Measurements from ENCODE around the gene SV2B.

SV2B gene

GRCh38 chr15:91231703-91232102, 131.6 kb downstream of the SV2B start:
- no peaks in the 10 kb centered on the region for H3K36me3 Mint-ChIP-seq (ENCODE audit: low read depth)
- H3K27me3 Mint-ChIP-seq: peaks cover 45% of the 10 kb centered on the region
- no peak overlapping the region for H3K4me3 Mint-ChIP-seq
- H3K4me1 Mint-ChIP-seq (ENCODE audit: low read depth): no peaks in the 10 kb centered on the region
- no peak for DNase-seq
- H3K9me3 Mint-ChIP-seq: no peaks in the 10 kb centered on the region
- no peak overlapping the region for H3K27ac Mint-ChIP-seq

- no peaks in the 10 kb centered on the region for H3K4me1 Mint-ChIP-seq (ENCODE audit: low read depth)
- H3K4me3 Mint-ChIP-seq: no peak overlapping the region
- no peaks in the 10 kb centered on the region for H3K9me3 Mint-ChIP-seq
- H3K36me3 Mint-ChIP-seq (ENCODE audit: low read depth): no peaks in the 10 kb centered on the region
- H3K27me3 Mint-ChIP-seq: peaks cover 47% of the 10 kb centered on the region
- no peak overlapping the region for H3K27ac Mint-ChIP-seq
- DNase-seq: no peak
Measured at GRCh38 chr15:91234759-91235158, 134.7 kb downstream of the SV2B start.

GRCh38 chr15:91235376-91235775, 135.3 kb downstream of the SV2B start:
- H3K9me3 Mint-ChIP-seq: no peaks in the 10 kb centered on the region

GRCh38 chr15:91237445-91237844, 137.4 kb downstream of the SV2B start:
- Mint-ChIP-seq H3K36me3 (ENCODE audit: low read depth) (no peaks in the 10 kb centered on the region), H3K27ac (no peak overlapping the region), H3K9me3 (no peaks in the 10 kb centered on the region), H3K27me3 (peaks cover 43% of the 10 kb centered on the region), H3K4me1 (ENCODE audit: low read depth) (no peaks in the 10 kb centered on the region), H3K4me3 (no peak overlapping the region)
- no peak for DNase-seq

More at GRCh38 chr15:91235376-91235775, 135.3 kb downstream of the SV2B start:
- no peak for DNase-seq
- Mint-ChIP-seq H3K27ac (no peak overlapping the region), H3K4me3 (no peak overlapping the region), H3K36me3 (ENCODE audit: low read depth) (no peaks in the 10 kb centered on the region), H3K4me1 (ENCODE audit: low read depth) (no peaks in the 10 kb centered on the region), H3K27me3 (peaks cover 49% of the 10 kb centered on the region)

- Mint-ChIP-seq H3K4me3 (no peak overlapping the region), H3K27ac (no peak overlapping the region), H3K36me3 (ENCODE audit: low read depth) (no peaks in the 10 kb centered on the region), H3K9me3 (no peaks in the 10 kb centered on the region), H3K27me3 (peaks cover 33% of the 10 kb centered on the region), H3K4me1 (ENCODE audit: low read depth) (no peaks in the 10 kb centered on the region)
- DNase-seq: no peak
Measured at GRCh38 chr15:91238644-91239425, 138.8 kb downstream of the SV2B start.

GRCh38 chr15:91243826-91244225, 143.8 kb downstream of the SV2B start:
- Mint-ChIP-seq H3K4me1 (ENCODE audit: low read depth) (no peaks in the 10 kb centered on the region), H3K4me3 (no peak overlapping the region), H3K27ac (no peak overlapping the region), H3K27me3 (peaks cover 6% of the 10 kb centered on the region), H3K9me3 (no peaks in the 10 kb centered on the region), H3K36me3 (ENCODE audit: low read depth) (no peaks in the 10 kb centered on the region)
- DNase-seq: no peak

- H3K27ac Mint-ChIP-seq: no peak overlapping the region
- H3K4me1 Mint-ChIP-seq (ENCODE audit: low read depth): no peaks in the 10 kb centered on the region
- no peaks in the 10 kb centered on the region for H3K36me3 Mint-ChIP-seq (ENCODE audit: low read depth)
- H3K4me3 Mint-ChIP-seq: no peak overlapping the region
- H3K27me3 Mint-ChIP-seq: peaks cover 3% of the 10 kb centered on the region
- H3K9me3 Mint-ChIP-seq: no peaks in the 10 kb centered on the region
- DNase-seq: no peak
Measured at GRCh38 chr15:91244919-91245318, 144.9 kb downstream of the SV2B start.

- Mint-ChIP-seq H3K4me1 (ENCODE audit: low read depth) (no peaks in the 10 kb centered on the region), H3K4me3 (no peak overlapping the region), H3K9me3 (no peaks in the 10 kb centered on the region), H3K36me3 (ENCODE audit: low read depth) (no peaks in the 10 kb centered on the region), H3K27me3 (peaks cover 8% of the 10 kb centered on the region), H3K27ac (no peak overlapping the region)
- no peak for DNase-seq
Measured at GRCh38 chr15:91246998-91247397, 146.9 kb downstream of the SV2B start.

- H3K27me3 Mint-ChIP-seq: peaks cover 11% of the 10 kb centered on the region
- no peaks in the 10 kb centered on the region for H3K9me3 Mint-ChIP-seq
- no peak overlapping the region for H3K4me3 Mint-ChIP-seq
- H3K27ac Mint-ChIP-seq: no peak overlapping the region
- no peaks in the 10 kb centered on the region for H3K4me1 Mint-ChIP-seq (ENCODE audit: low read depth)
- H3K36me3 Mint-ChIP-seq (ENCODE audit: low read depth): no peaks in the 10 kb centered on the region
- DNase-seq: no peak
Measured at GRCh38 chr15:91249591-91249990, 149.5 kb downstream of the SV2B start.

GRCh38 chr15:91252322-91252721, 152.3 kb downstream of the SV2B start:
- no peaks in the 10 kb centered on the region for H3K9me3 Mint-ChIP-seq

GRCh38 chr15:91252756-91253155, 152.7 kb downstream of the SV2B start:
- peaks cover 17% of the 10 kb centered on the region for H3K27me3 Mint-ChIP-seq
- no peak overlapping the region for H3K4me3 Mint-ChIP-seq

More at GRCh38 chr15:91252322-91252721, 152.3 kb downstream of the SV2B start:
- H3K27me3 Mint-ChIP-seq: peaks cover 13% of the 10 kb centered on the region
- H3K36me3 Mint-ChIP-seq (ENCODE audit: low read depth): no peaks in the 10 kb centered on the region
- H3K27ac Mint-ChIP-seq: no peak overlapping the region
- no peaks in the 10 kb centered on the region for H3K4me1 Mint-ChIP-seq (ENCODE audit: low read depth)
- H3K4me3 Mint-ChIP-seq: no peak overlapping the region
- no peak for DNase-seq

GRCh38 chr15:91253605-91254004, 153.5 kb downstream of the SV2B start:
- no peak overlapping the region for H3K27ac Mint-ChIP-seq
- H3K9me3 Mint-ChIP-seq: no peaks in the 10 kb centered on the region
- peaks cover 4% of the 10 kb centered on the region for H3K4me1 Mint-ChIP-seq (ENCODE audit: low read depth)
- no peaks in the 10 kb centered on the region for H3K36me3 Mint-ChIP-seq (ENCODE audit: low read depth)
- no peak for DNase-seq
- peaks cover 24% of the 10 kb centered on the region for H3K27me3 Mint-ChIP-seq
- H3K4me3 Mint-ChIP-seq: no peak overlapping the region

More at GRCh38 chr15:91252756-91253155, 152.7 kb downstream of the SV2B start:
- H3K36me3 Mint-ChIP-seq (ENCODE audit: low read depth): no peaks in the 10 kb centered on the region
- H3K4me1 Mint-ChIP-seq (ENCODE audit: low read depth): no peaks in the 10 kb centered on the region
- no peaks in the 10 kb centered on the region for H3K9me3 Mint-ChIP-seq
- no peak for DNase-seq
- no peak overlapping the region for H3K27ac Mint-ChIP-seq

- no peak for DNase-seq
Measured at GRCh38 chr15:91254766-91255165, 154.7 kb downstream of the SV2B start.

GRCh38 chr15:91255670-91256192, 155.7 kb downstream of the SV2B start:
- Mint-ChIP-seq H3K4me3 (no peak overlapping the region), H3K4me1 (ENCODE audit: low read depth) (peaks cover 4% of the 10 kb centered on the region), H3K27me3 (peaks cover 32% of the 10 kb centered on the region), H3K36me3 (ENCODE audit: low read depth) (no peaks in the 10 kb centered on the region), H3K27ac (no peak overlapping the region), H3K9me3 (no peaks in the 10 kb centered on the region)
- no peak for DNase-seq

More at GRCh38 chr15:91254766-91255165, 154.7 kb downstream of the SV2B start:
- H3K4me1 Mint-ChIP-seq (ENCODE audit: low read depth): peaks cover 4% of the 10 kb centered on the region
- no peak overlapping the region for H3K27ac Mint-ChIP-seq
- no peaks in the 10 kb centered on the region for H3K36me3 Mint-ChIP-seq (ENCODE audit: low read depth)
- no peak overlapping the region for H3K4me3 Mint-ChIP-seq
- peaks cover 27% of the 10 kb centered on the region for H3K27me3 Mint-ChIP-seq
- H3K9me3 Mint-ChIP-seq: no peaks in the 10 kb centered on the region

- peaks cover 4% of the 10 kb centered on the region for H3K4me1 Mint-ChIP-seq (ENCODE audit: low read depth)
- H3K9me3 Mint-ChIP-seq: no peaks in the 10 kb centered on the region
- DNase-seq: no peak
- H3K27ac Mint-ChIP-seq: no peak overlapping the region
- peaks cover 31% of the 10 kb centered on the region for H3K27me3 Mint-ChIP-seq
- no peaks in the 10 kb centered on the region for H3K36me3 Mint-ChIP-seq (ENCODE audit: low read depth)
- no peak overlapping the region for H3K4me3 Mint-ChIP-seq
Measured at GRCh38 chr15:91257746-91258414, 157.8 kb downstream of the SV2B start.
